ENCODE data around the gene CDH3. TPM values are rescaled to one million over a fixed set of nuclear protein-coding genes. Genes with fewer than 3 reads are reported as not detected.
A peak's percentile ranks its signal among the peaks of the same experiment; 100 is the strongest.

Gene CDH3
- total RNA-seq, 1 experiment from 2014 or later: 109 TPM

DNA sequence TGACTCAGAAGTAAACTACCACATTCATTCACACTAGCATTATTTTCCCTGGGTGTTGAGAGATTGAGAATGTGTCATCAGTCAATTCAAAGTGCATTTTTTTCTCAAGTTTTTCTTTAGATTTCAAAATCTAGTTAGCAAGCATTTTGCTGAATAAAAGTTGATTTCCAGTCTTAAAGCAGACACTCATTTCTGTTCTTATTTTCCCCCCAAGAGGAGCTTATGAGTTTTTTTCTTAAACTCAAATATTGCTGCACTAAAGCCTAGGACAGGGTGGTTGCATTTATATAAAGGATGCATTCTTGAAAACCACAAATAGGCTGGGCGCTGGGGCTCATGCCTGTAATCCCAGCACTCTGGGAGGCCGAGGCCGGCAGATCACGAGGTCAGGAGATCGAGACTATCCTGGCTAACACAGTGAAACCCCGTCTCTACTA lies 15.3 kb downstream of the CDH3 start:
- Histone ChIP-seq H3K36me3 (ENCODE audit: low read depth, low read length) (no peaks in the 10 kb centered on the region; the same call in 1 of the 2 replicates), H3K4me2 (ENCODE audit: low read length) (peak overlapping the region; percentile 52), H3K9ac (ENCODE audit: low read length) (peak overlapping the region; percentile 9; the same call in 1 of the 2 replicates), H2AFZ (ENCODE audit: low read length) (no peak overlapping the region), H3F3A (ENCODE audit: low read length, unreplicated experiment) (peaks cover 11% of the 10 kb centered on the region), H4K20me1 (ENCODE audit: low read length) (no peaks in the 10 kb centered on the region), H3K27ac (ENCODE audit: low read length) (peak overlapping the region; percentile 99), H3K4me1 (ENCODE audit: insufficient read depth, low read length) (peaks cover 61% of the 10 kb centered on the region), H3K79me2 (ENCODE audit: low read length) (peaks cover 70% of the 10 kb centered on the region), H3K4me3 (ENCODE audit: low read length) (no peak overlapping the region), H3K9me3 (ENCODE audit: low read length) (no peaks in the 10 kb centered on the region), H3K9me2 (replicated peaks; ENCODE audit: low read length) (no peaks in the 10 kb centered on the region), H3K27me3 (ENCODE audit: low read length) (no peaks in the 10 kb centered on the region)
- CTCF ChIA-PET: no interaction called here
- POLR2A ChIA-PET (ENCODE audit: unreplicated experiment): no interaction called here
- peak; percentile 44 for DNase-seq
- intact Hi-C loops (cut with micrococcal nuclease): no loop called here
- BruUV-seq (replicated peaks): no TSS peak
- ATAC-seq: 0 out of 2 replicates have a peak, but pooled peaks have one; percentile 10
- no peak for TF ChIP-seq EZH2 (IDR thresholded peaks at IDR 0.05; ENCODE audit: low read length, unreplicated experiment)
- TF ChIP-seq, protein P1, sequence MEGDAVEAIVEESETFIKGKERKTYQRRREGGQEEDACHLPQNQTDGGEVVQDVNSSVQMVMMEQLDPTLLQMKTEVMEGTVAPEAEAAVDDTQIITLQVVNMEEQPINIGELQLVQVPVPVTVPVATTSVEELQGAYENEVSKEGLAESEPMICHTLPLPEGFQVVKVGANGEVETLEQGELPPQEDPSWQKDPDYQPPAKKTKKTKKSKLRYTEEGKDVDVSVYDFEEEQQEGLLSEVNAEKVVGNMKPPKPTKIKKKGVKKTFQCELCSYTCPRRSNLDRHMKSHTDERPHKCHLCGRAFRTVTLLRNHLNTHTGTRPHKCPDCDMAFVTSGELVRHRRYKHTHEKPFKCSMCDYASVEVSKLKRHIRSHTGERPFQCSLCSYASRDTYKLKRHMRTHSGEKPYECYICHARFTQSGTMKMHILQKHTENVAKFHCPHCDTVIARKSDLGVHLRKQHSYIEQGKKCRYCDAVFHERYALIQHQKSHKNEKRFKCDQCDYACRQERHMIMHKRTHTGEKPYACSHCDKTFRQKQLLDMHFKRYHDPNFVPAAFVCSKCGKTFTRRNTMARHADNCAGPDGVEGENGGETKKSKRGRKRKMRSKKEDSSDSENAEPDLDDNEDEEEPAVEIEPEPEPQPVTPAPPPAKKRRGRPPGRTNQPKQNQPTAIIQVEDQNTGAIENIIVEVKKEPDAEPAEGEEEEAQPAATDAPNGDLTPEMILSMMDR (conservative IDR thresholded peaks at IDR 0.05; ENCODE audit: low read depth, low read length): no peak
- TF ChIP-seq EZH2phosphoT487 (IDR thresholded peaks at IDR 0.05; ENCODE audit: borderline replicate concordance, low read length): no peak

DNA sequence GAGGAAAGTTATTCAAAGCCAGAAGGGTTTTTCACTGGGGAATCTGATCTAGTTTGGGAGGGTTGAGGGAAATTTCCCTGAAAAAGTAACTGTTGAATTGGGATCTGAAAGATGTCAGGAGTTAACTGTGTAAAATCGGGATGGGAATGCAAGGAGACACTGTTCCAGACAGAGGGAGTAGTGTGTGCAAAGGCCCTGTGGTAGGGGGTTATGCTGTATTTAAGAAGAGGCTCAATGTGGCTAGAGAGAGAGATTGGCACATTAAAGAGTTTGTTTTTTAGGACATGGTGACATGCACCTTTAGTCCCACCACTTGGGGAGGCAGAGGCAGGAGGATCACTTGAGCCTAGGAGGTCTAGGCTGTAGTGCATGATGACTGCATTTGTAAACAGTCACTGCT lies 16.9 kb downstream of the CDH3 start:
- Histone ChIP-seq H3K4me2 (ENCODE audit: low read length) (no peak overlapping the region), H2AFZ (ENCODE audit: low read length) (no peak overlapping the region), H3K9me3 (ENCODE audit: low read length) (no peaks in the 10 kb centered on the region), H3K79me2 (ENCODE audit: low read length) (peaks cover 65% of the 10 kb centered on the region), H3K27ac (ENCODE audit: low read length) (no peak overlapping the region), H3F3A (ENCODE audit: low read length, unreplicated experiment) (peaks cover 11% of the 10 kb centered on the region), H3K36me3 (ENCODE audit: low read depth, low read length) (no peaks in the 10 kb centered on the region), H3K4me1 (ENCODE audit: insufficient read depth, low read length) (peaks cover 68% of the 10 kb centered on the region), H3K9ac (ENCODE audit: low read length) (no peak overlapping the region), H3K4me3 (ENCODE audit: low read length) (no peak overlapping the region), H3K9me2 (replicated peaks; ENCODE audit: low read length) (no peaks in the 10 kb centered on the region), H3K27me3 (ENCODE audit: low read length) (no peaks in the 10 kb centered on the region), H4K20me1 (ENCODE audit: low read length) (no peaks in the 10 kb centered on the region)
- no TSS peak for BruUV-seq (replicated peaks)
- TF ChIP-seq EZH2 (IDR thresholded peaks at IDR 0.05; ENCODE audit: low read length, unreplicated experiment) (no peak), EZH2phosphoT487 (IDR thresholded peaks at IDR 0.05; ENCODE audit: borderline replicate concordance, low read length) (no peak)
- TF ChIP-seq, protein P1 (conservative IDR thresholded peaks at IDR 0.05; ENCODE audit: low read depth, low read length): no peak
- DNase-seq: no peak
- CTCF ChIA-PET: no interaction called here
- POLR2A ChIA-PET (ENCODE audit: unreplicated experiment): no interaction called here
- intact Hi-C loops (cut with micrococcal nuclease): no loop called here
- no peak for ATAC-seq

DNA sequence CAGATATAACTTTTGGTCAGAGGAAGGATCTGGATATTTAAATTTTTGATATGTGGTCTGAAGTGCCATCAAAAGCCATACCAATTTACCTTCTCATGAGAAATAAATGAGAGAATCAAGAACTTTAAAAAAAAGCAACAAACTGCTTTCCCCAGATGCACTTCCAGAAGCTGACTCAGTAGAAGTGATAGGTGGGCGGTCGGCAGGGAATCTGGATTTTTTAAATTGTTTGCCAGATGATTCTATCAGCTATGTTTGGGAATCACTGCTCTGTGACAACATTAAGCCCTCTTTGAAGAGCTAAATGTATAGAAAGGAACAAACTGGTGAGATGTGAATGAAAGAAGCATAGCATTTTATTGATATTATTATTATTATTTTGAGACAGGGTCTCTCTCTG lies 19.2 kb downstream of the CDH3 start:
- peak; percentile 29 for DNase-seq
- ChIA-PET CTCF (interaction anchor here (0.6 kb wide), 1 partner anchor 40 kb away, joined by 5 read pairs; no protein-coding TSS in a partner anchor), POLR2A (ENCODE audit: unreplicated experiment) (no interaction called here)
- no peaks in the 10 kb centered on the region for H3K9me2 ChIP-seq (replicated peaks; ENCODE audit: low read length)
- no peaks in the 10 kb centered on the region for H4K20me1 ChIP-seq (ENCODE audit: low read length)
- peak overlapping the region; percentile 100 for H3K27ac ChIP-seq (ENCODE audit: low read length)
- intact Hi-C loops (cut with micrococcal nuclease): no loop called here
- H3K36me3 ChIP-seq (ENCODE audit: low read depth, low read length): no peaks in the 10 kb centered on the region
- no peak overlapping the region for H2AFZ ChIP-seq (ENCODE audit: low read length)
- no peak for ATAC-seq
- peak overlapping the region; percentile 51 for H3K4me2 ChIP-seq (ENCODE audit: low read length)
- H3K27me3 ChIP-seq (ENCODE audit: low read length): no peaks in the 10 kb centered on the region
- peaks cover 68% of the 10 kb centered on the region for H3K79me2 ChIP-seq (ENCODE audit: low read length)
- H3F3A ChIP-seq (ENCODE audit: low read length, unreplicated experiment): peaks cover 3% of the 10 kb centered on the region
- no peaks in the 10 kb centered on the region for H3K9me3 ChIP-seq (ENCODE audit: low read length)
- TF ChIP-seq EZH2phosphoT487 (IDR thresholded peaks at IDR 0.05; ENCODE audit: borderline replicate concordance, low read length) (no peak), EZH2 (IDR thresholded peaks at IDR 0.05; ENCODE audit: low read length, unreplicated experiment) (no peak)
- TF ChIP-seq, protein P1 (conservative IDR thresholded peaks at IDR 0.05; ENCODE audit: low read depth, low read length): no peak
- no TSS peak for BruUV-seq (replicated peaks)
- H3K4me3 ChIP-seq (ENCODE audit: low read length): no peak overlapping the region
- H3K9ac ChIP-seq (ENCODE audit: low read length): peak overlapping the region; percentile 81; the same call in 1 of the 2 replicates
- peaks cover 70% of the 10 kb centered on the region for H3K4me1 ChIP-seq (ENCODE audit: insufficient read depth, low read length)

Data from PC-3 (cell line).